NCI-H446 (cell line): ENCODE measurements around the gene LEKR1.
"Not testable (repeated sequence)": the region's sequence is repeated elsewhere in the genome, so short reads cannot be mapped to it uniquely, and the experiment has no call there.

ENCODE experiments used
- DNase-seq, 2 experiments: peaks; one replicate each; lab custom pipeline; 2025; lab: John Stamatoyannopoulos, UW

The LEKR1 gene

DNA sequence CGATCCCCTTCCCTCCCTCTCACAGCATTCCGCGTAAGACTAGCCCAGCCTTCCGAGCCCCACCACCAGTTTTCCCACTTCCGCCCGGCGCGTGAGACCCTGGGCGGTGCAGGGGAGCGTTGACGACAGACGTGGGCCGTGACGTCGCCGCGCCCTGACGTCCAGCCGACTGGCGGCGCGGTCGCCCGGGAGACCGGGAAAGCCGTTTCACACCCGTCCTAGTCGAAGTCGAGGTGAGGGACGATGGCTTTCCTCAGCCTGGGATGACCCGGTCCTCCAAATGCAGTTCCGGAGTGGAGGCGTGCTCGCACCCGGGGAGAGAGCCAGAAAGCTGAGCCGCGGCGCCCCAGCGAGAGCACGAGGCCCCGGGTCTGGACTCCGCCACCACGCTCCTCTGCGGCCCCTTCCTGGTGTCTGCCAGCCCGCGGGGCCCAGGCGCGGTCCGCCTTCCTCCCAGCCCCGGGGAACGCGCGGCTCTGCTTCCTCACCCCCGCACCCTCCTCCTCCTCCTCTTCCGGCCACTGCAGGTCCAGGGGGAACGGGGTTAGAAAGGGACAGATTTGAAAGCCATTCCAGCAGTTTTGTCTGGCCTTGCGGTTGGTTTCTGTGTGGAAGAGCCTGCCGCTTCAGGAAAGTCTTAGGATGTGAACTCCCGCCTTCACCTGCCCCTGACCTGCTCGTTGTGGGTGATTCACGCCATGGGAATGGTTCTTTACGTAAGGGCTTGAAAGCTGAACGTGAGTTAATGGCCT, at the start of gene LEKR1:
Gene LEKR1 (plus strand): TSS at position 210 of the 752 bp plus-strand sequence. CDS start 2,977 bp downstream, outside the sequence.
- peak; percentile 84 to 89 for DNase-seq

DNA sequence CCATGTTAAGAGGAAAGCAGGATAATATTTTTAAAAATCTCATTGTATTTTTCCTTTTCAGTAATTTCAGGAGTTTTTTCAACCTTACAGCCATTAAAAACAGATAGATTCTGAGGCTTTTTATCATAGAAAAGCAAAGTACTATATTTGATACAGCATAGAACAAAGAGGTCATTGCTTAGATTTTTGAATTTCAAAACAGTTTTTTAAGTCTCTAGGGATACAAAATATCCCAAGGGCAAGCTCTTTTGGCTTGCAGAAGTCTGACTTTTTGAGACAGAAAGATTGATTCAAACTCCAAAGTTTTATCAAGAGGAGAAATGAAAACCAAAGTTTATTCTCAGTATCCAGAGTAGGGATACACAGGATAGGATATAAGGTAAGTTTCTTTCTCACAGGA, 49.3 kb upstream of the LEKR1 start:
- DNase-seq, result no peak

DNA sequence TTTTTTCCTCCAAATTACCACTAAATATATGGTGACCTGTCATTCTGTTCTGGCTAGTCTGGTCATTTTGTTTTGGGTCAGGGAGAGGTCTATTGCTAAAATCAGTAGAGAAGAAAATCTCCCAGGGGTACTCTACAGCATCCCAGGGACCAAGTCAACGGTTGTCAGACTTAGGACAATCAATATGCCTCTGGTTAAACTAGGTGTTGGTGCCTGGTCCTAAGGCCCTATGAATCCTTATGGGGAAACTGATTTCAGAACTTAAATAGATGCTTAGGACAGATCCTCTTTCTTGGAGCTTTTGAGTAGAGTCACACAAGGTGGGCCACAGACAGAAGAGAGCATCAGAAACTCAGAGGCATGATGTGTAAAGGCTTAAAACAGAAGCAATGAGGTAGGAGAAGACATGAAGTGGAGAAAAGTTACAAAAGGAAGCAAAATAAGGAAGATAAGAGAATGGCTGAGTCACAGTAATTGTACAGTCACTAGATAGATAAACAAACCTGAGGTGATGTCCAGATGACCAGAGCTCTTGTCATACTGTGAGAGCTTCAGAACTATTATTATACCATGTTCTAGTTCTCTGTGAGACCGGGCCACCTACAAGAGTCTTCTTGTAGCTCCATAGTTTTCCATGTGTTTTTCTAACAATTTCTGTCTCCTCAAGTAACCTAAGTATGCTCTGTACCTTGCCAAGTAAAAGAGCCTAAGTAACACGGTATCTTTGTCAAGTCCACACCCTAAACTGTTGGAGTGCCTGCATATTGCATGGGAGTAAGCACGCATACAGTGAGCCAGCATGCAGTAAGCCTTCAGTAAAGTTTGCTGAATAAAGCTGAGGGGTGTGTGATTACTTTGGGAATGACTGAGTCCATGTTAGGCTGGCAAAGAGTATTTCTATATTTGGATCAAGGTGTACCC, 44.6 kb upstream of the LEKR1 start:
- no peak for DNase-seq

DNA sequence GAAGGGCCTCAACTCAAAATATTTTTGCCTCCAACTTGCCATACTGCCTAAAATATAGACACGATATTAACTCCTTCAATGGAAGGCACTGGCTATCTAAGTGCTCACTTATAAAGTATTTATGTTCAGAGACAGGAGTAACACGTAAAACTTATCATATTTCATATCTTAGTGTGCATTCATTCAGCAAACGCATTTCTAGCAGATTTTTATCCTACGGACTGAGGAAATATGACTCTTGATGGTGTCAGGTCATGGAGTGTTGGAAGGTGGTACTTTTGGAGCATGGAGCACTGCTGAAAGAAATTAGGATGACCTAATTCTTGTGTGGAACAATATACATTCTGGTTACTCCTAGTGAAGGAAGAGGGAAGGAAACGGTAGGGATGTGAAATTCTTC, 43.8 kb upstream of the LEKR1 start:
- DNase-seq, result no peak

DNA sequence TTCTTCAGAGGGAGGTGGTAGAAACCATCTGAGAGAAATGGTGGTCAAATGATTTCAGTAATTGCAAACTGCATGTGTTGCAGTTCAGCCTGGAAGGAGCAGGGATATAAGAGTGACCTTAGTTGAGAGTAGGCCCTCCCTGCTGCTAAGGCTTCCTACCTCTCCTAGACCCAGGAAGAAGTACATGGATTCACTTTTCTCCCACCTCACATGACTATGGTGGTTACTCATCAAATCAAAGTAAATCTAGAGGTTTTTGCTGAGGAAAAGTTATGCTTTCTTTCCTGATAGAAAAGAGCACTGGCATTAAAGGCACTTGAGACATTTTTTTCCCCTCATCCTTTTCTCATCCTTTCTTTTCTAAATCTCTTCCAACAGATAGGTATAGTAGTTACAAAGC, 43.2 kb upstream of the LEKR1 start:
- DNase-seq, result no peak

DNA sequence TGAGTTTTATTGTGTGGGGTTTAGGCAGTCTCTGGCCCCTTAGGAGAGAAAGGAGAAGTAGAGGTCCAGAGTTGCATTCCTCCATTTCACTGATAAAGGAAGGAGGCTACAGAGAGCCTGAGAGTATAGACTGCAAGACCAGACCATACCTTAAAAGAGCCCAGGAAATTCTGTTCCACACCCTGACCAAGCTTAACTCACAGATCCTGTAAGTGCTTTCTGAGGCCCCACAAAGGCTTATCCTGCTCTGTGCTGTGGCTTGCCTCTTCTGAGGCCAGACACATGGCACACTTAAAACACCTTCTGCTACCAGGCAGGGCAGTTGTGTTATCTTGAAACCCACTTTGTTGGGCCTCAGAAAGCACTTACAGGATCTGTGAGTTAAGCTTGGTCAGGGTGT, 39.2 kb upstream of the LEKR1 start:
- no peak for DNase-seq

DNA sequence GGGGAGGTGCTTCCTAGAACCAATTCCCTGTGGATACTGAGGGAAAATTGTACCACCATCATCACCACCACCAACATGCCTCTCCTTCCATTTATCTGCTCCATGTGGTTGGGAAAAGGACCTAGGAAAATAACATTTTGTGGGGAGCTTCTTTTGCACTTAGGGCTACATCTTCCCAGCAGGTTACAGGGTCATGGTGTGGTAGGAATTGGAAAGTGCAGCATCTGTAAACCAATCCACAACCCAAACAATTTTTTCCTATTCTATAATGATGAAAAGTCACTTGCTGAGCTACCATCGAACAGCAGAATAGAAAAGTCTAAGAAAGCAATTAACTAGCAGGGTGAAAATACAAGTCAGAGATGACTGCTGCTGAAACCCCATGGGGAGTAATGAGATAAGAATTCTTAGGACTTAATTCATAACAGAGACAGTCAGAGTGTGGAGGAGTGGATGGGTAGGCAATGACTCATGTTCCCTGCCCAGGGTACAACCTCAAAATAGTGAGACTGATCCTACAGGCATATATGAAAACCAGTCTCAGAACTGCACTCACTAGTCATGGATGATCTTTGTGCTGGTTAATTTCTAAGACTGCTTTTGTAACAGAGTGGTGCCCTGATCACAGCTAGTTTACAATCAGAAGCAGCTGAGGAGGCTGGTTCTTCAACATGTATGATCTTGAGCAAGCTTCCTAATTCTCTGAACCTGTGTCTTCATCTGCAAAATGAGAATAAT, 38.1 kb upstream of the LEKR1 start:
- no peak for DNase-seq

DNA sequence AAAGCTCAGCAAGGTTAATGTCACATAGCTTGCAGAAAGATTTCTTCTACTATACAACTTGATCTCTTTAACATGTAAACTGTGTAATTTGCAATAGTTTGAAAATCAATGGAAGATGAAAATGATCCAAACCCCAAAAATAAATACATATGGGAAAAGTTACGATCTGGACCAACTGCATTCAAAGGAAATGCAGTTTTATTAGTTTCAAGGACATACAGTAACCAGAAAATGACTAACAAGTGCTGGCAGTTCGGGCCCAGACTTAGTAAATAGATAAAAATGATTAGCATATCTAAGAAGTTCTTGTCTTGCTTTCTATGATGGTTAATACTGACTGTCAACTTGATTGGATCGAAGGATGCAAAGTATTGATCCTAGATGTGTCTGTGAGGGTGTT, 37.3 kb upstream of the LEKR1 start:
- DNase-seq, result no peak

DNA sequence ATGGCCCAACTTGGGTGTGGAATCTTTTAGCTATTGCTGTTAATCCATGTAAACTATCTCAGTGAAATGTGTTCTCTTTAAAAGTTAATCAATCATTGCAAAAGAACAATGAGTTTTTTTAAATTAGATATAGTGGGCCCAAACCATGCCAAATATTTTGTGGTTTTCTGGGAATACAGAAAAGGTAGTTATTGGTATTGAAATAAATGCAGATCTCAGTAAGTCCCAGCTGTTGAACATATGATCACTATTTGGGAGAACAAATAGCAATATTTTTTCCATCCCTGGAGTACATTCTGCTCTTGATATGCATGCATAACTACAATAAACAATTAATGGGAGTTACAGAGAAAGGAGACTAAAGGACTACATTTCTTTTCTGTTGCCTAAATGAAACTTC, 36.0 kb upstream of the LEKR1 start:
- DNase-seq, result no peak

DNA sequence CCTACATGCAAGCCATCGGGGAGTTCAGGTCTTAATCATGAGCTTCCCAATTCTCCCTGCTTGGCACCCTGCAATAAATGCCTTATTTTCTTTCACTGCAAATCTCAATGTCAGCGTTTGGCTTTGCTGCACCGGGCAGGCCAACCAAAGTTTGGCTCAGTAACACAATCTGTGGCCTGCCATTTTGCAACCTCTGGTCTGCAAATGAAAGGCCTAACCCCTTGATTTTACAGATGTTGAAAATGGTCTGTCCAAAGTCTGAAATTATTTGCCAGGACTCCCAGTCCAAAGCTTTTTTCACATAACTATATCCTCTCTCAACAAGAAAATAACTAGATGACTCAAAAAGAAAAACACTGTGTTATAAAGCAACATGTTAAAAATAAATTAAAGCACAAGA, 34.0 kb upstream of the LEKR1 start:
- no peak for DNase-seq

DNA sequence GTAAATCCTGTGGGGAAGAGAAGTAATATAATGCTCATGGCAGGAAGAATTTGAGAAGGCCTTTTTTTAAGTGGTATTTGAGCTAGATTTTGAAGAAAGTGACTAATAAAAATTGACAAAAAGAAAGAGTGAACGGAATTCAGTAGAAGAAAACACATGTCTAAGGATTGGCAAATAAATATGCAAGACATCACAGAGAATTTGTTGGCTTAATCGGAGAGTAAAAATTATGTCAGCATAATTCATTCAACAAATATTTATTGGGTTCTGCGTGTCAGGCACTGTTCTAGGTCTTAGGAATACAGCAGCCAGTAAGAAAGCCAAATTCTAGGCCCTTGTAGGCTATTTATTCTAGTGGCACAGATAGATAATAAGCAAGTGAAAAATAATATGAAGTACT, 33.6 kb upstream of the LEKR1 start:
- DNase-seq, result no peak

DNA sequence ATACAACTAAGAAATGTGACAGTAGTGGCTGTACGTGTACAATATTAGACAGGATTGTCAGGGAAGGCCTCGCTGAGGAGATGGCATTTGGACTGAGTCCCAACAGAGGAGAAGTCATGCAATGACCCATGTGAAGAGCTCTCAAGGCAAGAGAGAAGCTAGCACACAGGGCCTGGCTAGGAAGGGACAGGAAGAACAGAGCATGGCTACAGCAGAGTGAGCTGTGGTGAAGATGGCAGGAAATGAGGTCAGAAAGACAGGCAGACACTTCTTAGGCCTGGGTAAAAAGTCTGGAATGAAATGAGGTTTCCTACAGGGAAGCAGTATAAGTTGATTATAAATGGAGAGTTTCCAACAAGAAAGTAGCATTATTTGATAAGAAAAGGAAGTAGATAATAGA, 33.2 kb upstream of the LEKR1 start:
- no peak for DNase-seq

DNA sequence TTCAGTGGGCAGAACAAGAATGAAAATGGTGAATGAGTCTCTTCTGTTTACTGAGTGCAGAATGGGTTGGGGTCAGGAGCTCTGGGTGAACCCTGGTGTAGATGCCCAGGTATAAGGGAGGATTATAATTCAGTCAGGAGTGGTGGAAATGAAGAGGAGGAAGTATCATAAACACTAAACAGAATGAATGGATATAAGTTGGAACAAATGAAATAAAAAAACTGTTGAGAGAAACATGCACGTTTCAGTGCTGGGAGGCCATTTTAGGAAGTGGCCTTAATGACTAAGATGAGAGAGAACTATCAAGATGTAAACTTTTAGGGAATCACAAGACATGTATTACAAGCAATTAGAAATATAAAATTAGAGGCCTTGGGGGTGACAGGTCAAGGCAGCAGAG, 32.8 kb upstream of the LEKR1 start:
- no peak for DNase-seq

DNA sequence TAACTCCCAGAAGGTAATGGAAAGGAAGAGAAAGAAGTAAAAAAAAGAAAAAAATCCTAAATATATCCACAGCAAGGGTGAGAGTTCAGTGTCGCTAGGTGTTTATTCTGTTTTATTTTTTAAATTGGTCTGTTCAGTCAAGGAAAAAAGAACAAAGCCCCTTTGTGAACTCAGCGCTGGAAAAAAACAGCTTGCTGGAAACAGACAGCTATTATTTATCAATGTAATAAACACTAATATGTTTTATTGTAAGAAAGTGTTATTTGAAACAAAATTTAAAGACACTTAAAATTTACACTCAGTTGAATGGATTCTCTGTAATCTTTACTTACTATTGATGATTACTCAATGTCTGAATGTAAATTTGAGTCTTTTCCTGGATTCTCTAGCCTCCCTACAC, 32.3 kb upstream of the LEKR1 start:
- DNase-seq, result no peak

DNA sequence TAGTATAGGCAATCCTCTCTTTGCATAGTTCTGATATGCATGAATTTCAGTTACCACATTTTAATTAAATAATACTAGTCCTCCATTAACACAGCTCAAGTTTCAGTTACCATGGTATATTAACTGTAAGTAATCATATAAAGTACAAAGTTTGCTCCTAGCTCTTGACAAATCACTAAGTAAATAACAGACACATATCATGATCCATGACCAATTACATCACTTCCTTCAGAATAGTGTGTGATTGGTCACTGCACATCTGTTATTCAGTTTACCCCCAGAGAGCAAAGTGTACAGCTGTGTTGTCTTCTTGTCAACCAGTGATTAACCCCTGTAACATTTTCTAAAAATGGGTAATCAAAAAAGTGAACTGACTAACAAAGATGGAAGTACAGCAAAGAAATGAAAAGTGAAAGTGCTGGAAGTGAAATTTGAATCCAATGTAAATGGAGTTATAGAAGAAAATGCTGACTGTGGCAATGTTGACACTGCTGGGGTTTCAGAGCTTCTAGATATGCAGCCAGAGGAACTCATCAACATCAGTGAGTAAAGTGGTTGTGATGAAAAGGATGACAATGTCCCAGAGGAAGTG, 30.2 kb upstream of the LEKR1 start:
- DNase-seq, result no peak

DNA sequence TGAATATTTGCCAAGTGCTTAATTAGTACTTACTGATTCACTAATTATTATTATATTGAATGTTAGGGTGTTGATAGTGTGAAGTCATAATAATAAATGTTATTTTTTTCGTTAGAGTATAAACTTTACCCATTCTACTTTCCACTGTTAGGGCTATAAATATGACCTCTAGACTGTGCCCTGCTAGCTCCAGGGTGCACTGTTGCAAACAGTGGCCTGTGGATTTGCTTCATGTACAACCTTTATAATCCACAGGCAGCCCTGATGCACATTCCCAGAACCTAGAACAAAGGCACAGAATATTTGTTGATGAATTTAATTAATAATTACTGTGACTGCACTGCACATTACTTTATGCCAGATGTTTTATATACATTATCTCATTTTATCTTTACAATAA, 28.8 kb upstream of the LEKR1 start:
- DNase-seq, result no peak

DNA sequence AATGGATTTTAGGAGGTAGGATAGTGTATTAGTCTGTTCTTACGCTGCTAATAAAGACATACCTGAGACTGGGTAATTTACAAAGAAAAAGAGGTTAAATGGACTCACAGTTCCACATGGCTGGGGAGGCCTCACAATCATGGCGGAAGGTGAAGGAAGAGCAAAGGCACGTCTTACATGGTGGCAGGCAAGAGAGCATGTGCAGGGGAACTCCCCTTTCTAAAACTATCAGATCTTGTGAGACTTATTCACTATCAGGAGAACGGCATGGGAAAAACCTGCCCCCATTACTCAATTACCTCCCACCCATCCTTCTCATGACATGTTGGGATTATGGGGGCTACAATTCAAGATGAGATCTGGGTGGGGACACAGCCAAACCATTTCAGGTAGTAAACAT, 25.9 kb upstream of the LEKR1 start:
- DNase-seq, result not testable (repeated sequence)

DNA sequence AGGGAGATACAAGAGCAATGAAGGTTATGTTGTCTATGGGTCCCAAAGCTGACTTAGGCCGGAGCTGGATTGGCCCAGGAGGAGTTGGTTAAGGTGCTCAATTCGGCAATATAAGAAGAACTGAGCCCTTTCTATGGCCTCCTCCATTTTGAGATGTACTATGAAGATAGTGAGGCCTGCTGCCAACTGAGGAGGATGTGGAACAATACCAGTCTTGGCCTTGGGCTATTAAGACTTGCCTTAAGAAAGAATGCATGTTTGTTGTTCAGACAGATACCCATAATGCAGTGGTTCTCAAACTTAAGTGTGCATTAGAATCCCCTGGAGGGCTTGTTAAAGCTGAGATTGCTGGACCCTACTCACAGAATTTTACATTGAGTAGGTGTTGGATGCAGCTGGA, 24.4 kb upstream of the LEKR1 start:
- DNase-seq, result no peak

DNA sequence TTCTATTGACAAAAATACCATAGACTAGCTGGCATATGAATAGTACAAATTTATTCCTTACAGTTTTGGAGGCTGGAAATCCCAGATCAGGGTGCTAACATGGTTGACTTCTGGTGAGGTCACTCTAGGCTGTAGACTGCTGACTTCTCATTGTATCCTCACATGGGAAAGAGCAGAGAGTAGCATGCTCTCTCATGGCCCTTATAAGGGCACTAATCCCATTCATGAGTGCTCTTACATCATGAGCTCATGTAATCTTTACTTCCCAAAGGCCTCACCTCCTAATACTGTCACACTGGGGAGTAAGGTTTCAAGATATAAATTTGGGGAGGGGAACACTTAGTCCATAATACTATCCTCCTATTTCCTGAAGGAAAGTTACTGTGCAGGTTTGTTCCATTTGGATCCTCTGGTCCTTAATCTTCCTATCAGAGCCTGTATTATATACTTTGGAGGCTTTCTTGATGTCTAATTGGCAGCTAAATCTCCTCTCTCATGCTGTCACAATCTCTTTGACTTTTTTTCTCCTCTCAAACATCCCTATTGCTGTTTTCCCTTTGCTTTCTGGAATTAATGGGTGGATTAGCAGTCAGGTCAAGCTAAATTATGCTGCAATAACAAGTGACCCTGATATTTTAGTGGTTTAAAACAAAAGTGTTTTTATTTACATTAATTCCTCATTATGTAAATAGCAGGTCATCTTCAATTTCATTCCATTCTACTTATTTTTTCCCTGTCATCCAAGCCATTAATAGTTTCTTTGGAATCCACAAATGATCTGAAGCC, 23.1 kb upstream of the LEKR1 start:
- no peak for DNase-seq

DNA sequence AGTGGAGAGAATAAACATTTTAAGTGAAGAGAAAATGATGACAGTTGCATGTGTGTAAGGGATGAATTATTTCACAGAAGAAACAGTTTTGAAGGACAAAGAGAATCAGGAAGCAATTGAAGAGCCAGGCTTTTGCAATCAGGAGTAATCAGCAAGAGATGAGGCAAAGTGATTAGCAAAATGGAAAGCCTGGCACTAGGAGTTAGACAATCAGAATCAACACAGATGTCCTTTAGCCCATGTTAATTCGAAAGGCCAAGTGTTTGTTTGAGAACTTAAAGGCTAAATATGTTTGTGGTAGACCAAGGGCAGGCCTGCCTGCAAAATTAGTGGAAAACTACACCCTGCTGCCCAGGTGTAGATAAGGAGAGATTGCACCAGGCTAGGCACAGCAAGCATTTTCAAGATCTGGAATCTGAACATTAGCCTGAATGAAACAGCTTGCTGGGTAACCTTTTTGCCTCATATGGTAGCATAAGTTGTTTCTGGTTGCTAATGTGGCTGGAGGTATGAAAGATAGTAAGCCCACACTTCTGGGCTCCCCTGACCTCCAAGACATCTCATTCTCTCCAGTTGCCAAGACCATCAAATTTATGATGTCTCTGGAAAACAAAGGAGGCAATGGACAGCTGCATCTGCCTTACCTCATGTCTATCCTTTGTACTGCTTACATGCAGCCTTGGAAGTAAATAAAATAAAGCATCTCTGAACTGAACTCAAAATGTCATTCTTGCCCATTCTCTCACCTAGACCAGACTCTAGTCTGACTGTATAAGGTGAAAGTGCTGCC, 22.0 kb upstream of the LEKR1 start:
- DNase-seq, result no peak

DNA sequence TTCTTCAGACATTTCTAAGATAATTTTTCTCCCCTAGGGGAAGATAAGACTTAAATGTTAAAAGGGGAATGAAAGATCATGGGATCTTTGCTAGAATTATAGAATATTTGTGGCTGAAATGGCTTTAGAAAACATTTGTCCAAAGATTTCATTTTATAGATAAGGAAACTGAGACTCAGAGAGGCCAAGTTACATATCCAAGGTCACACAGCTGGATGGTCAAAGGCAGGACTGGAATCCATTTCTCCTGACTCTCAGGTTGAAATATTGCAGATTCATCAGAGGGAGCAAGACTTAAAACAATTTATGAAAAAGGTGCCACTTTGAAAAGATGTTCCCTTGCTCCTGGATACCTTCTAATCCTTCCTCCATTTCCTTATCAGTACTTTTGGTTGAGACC, 19.5 kb upstream of the LEKR1 start:
- DNase-seq, result no peak
